HG03025 (cell line): ENCODE results near the gene MON1A.
"Not testable (repeated sequence)": the region's sequence is repeated elsewhere in the genome, so short reads cannot be mapped to it uniquely, and the experiment has no call there.

ENCODE experiments used
- ATAC-seq: cut with Tn5 transposase; IDR thresholded peaks from one replicate; pipeline ENCODE4 v1.9.1; 2021; ENCODE audit warnings: mild to moderate bottlenecking, moderate library complexity; ENCODE audit not compliant: unreplicated experiment, low FRiP score

Gene MON1A

GRCh38 chr3:49925485-49925884 lies 4.1 kb downstream of the MON1A start:
- no peak for ATAC-seq

GRCh38 chr3:49924683-49925082 lies 4.9 kb downstream of the MON1A start:
- ATAC-seq: no peak

- not testable (repeated sequence) for ATAC-seq
Observed at GRCh38 chr3:49917806-49918590, 11.6 kb downstream of the MON1A start.

- no peak for ATAC-seq
Observed at GRCh38 chr3:49916686-49917085, 12.9 kb downstream of the MON1A start.

- no peak for ATAC-seq
Observed at GRCh38 chr3:49914906-49915305, 14.7 kb downstream of the MON1A start.

- no peak for ATAC-seq
Observed at GRCh38 chr3:49912881-49913281, 16.7 kb downstream of the MON1A start.

GRCh38 chr3:49911611-49912010 lies 18.0 kb downstream of the MON1A start:
- ATAC-seq: no peak

GRCh38 chr3:49911124-49911420 lies 18.5 kb downstream of the MON1A start:
- no peak for ATAC-seq

- no peak for ATAC-seq
Observed at GRCh38 chr3:49910409-49911123, 19.0 kb downstream of the MON1A start.

- ATAC-seq: no peak
Observed at GRCh38 chr3:49908373-49909199, 21.0 kb downstream of the MON1A start.

- no peak for ATAC-seq
Observed at GRCh38 chr3:49906073-49906743, 23.4 kb downstream of the MON1A start.

GRCh38 chr3:49904448-49904847 lies 25.2 kb downstream of the MON1A start:
- not testable (repeated sequence) for ATAC-seq

- ATAC-seq: no peak
Observed at GRCh38 chr3:49903451-49904424, 25.9 kb downstream of the MON1A start, which contains the start of gene MST1R. Gene MST1R (minus strand): TSS chr3:49903873. CDS start chr3:49903609, 264 bp downstream.

- no peak for ATAC-seq
Observed at GRCh38 chr3:49902511-49903345, 26.9 kb downstream of the MON1A start.

- no peak for ATAC-seq
Observed at GRCh38 chr3:49901366-49902339, 28.0 kb downstream of the MON1A start.

- no peak for ATAC-seq
Observed at GRCh38 chr3:49900491-49901153, 29.0 kb downstream of the MON1A start.

- ATAC-seq: no peak
Observed at GRCh38 chr3:49899815-49900214, 29.8 kb downstream of the MON1A start.
